Measurements from ENCODE around the gene LONP2. TPM values are rescaled to one million over a fixed set of nuclear protein-coding genes. Genes with fewer than 3 reads are reported as not detected.

The LONP2 gene
- total and polyA plus RNA-seq, 2 of the 13 experiments (the other 11 are each of a cell fraction or from before 2014, with no cell fraction given) = 39.2 to 63.3 TPM

GRCh38 chr16:48385253-48386150 is 141.4 kb downstream of the LONP2 start, which contains the start of gene SIAH1 (continued):
- TF ChIP-seq TRIM22 (IDR thresholded peaks at IDR 0.05) (no peak), YY1 (IDR thresholded peaks at IDR 0.05; ENCODE audit: insufficient read depth, insufficient replicate concordance, low read depth, low read length) (peak; percentile 88), AKNA (CRISPR knock-in tag; IDR thresholded peaks at IDR 0.05; ENCODE audit: borderline replicate concordance) (no peak), POLR2G (IDR thresholded peaks at IDR 0.05; ENCODE audit: low read depth, low read length) (peak; percentile 87), CTCF (CRISPR knock-in tag; IDR thresholded peaks at IDR 0.05) (0 out of 2 replicates have a peak, but pooled peaks have one; percentile 19), ISX (CRISPR knock-in tag; conservative IDR thresholded peaks at IDR 0.05) (no peak), GLI4 (CRISPR knock-in tag; IDR thresholded peaks at IDR 0.05; ENCODE audit: borderline replicate concordance) (no peak; the same call in 1 of the 2 replicates), ATAD3A (CRISPR knock-in tag; IDR thresholded peaks at IDR 0.05) (no peak), ZNF281 (CRISPR knock-in tag; IDR thresholded peaks at IDR 0.05; ENCODE audit: borderline replicate concordance) (0 out of 2 replicates have a peak, but pooled peaks have one; percentile 9), MLXIP (CRISPR knock-in tag; IDR thresholded peaks at IDR 0.05; ENCODE audit: borderline replicate concordance) (no peak), MXD1 (CRISPR knock-in tag; IDR thresholded peaks at IDR 0.05) (peak; percentile 88), KDM3A (CRISPR knock-in tag; IDR thresholded peaks at IDR 0.05; ENCODE audit: low read depth) (no peak)
